Neural cell (in vitro differentiated cells): ENCODE results near the gene ELP5. TPM values are rescaled to one million over a fixed set of nuclear protein-coding genes. Genes with fewer than 3 reads are reported as not detected.

Experiments
- H2AFZ ChIP-seq: fragments of 200-600, 300-800 bp; sonication (generic), shearing (Covaris generic); 2 replicates; pipeline ENCODE4 v1.6.0; 2014; ENCODE audit warnings: low read depth, mild to moderate bottlenecking, antibody characterized with exemption, low read length, moderate library complexity
- H3F3A ChIP-seq: fragments of 200-600 bp; shearing (Covaris generic); 2 replicates; pipeline ENCODE4 v1.6.1; 2016; ENCODE audit warnings: mild to moderate bottlenecking, moderate library complexity, mixed read lengths, antibody characterized with exemption, low read length; ENCODE audit not compliant: insufficient read depth, poor library complexity, severe bottlenecking
- H3K27ac ChIP-seq: fragments of 200-600, 300-800 bp; sonication (generic), shearing (Covaris generic); 2 replicates; pipeline ENCODE4 v1.5.1; 2014; ENCODE audit warnings: mild to moderate bottlenecking, low read length, moderate library complexity
- H3K27me3 ChIP-seq: fragments of 300-800, 200-600 bp; sonication (generic), shearing (Covaris generic); 2 replicates; pipeline ENCODE4 v1.6.0; 2014; ENCODE audit warnings: mild to moderate bottlenecking, low read depth, low read length, moderate library complexity; ENCODE audit not compliant: insufficient read depth
- H3K36me3 ChIP-seq: fragments of 300-800, 200-600 bp; sonication (generic), shearing (Covaris generic); 2 replicates; pipeline ENCODE4 v1.5.1; 2014; ENCODE audit warnings: mild to moderate bottlenecking, antibody characterized with exemption, low read length, moderate library complexity; ENCODE audit not compliant: insufficient read depth
- H3K4me2 ChIP-seq: fragments of 300-800, 200-600 bp; sonication (generic), shearing (Covaris generic); 2 replicates; pipeline ENCODE4 v1.6.0; 2014; ENCODE audit warnings: mild to moderate bottlenecking, low read length
- H3K4me3 ChIP-seq: fragments of 300-800, 200-600 bp; sonication (generic), shearing (Covaris generic); 2 replicates; pipeline ENCODE4 v1.5.1; 2014; ENCODE audit warnings: mild to moderate bottlenecking, low read length, moderate library complexity
- H3K79me2 ChIP-seq: fragments of 200-600 bp; shearing (Covaris generic); replicated peaks from 2 replicates; pipeline ENCODE4 v1.6.0; 2014; ENCODE audit warnings: mild to moderate bottlenecking, low read length, moderate library complexity; ENCODE audit not compliant: insufficient read depth
- H3K9ac ChIP-seq: fragments of 300-800, 200-600 bp; sonication (generic), shearing (Covaris generic); 2 replicates; pipeline ENCODE4 v1.6.1; 2016; ENCODE audit warnings: mild to moderate bottlenecking, low read length, mixed read lengths
- H3K9me2 ChIP-seq: fragments of 200-600 bp; shearing (Covaris generic); 2 replicates; pipeline ENCODE4 v1.6.1; 2016; ENCODE audit warnings: mild to moderate bottlenecking, low read length, mixed read lengths; ENCODE audit not compliant: insufficient read depth
- H3K9me3 ChIP-seq: fragments of 200-600, 300-800 bp; sonication (generic), shearing (Covaris generic); 2 replicates; pipeline ENCODE4 v1.6.1; 2016; ENCODE audit warnings: mild to moderate bottlenecking, mixed run types, low read length, moderate library complexity, mixed read lengths
- H4K20me1 ChIP-seq: fragments of 200-600 bp; shearing (Covaris generic); 2 replicates; pipeline ENCODE4 v1.6.1; 2016; ENCODE audit warnings: mild to moderate bottlenecking, mixed run types; ENCODE audit not compliant: insufficient read depth
- CTCF ChIP-seq: fragments of 450-650 bp; IDR thresholded peaks from 2 replicates; pipeline ENCODE4 v1.5.1; 2014; ENCODE audit warnings: antibody characterized with exemption, mild to moderate bottlenecking, moderate library complexity; ENCODE audit not compliant: poor library complexity, severe bottlenecking
- EP300 ChIP-seq: fragments of 450-650 bp; conservative IDR thresholded peaks from 2 replicates; pipeline ENCODE4 v1.6.1; 2014; ENCODE audit warnings: antibody characterized with exemption, mild to moderate bottlenecking, moderate library complexity; ENCODE audit not compliant: poor library complexity, severe bottlenecking
- EZH2 ChIP-seq: fragments of 200-600, 300-800 bp; shearing (Covaris generic), sonication (generic); IDR thresholded peaks from 2 replicates; pipeline ENCODE4 v1.6.1; 2014; ENCODE audit warnings: antibody characterized with exemption, low read length, borderline replicate concordance, mild to moderate bottlenecking; ENCODE audit not compliant: insufficient read depth, poor library complexity, severe bottlenecking
- MXI1 ChIP-seq: fragments of 450-650 bp; conservative IDR thresholded peaks from 2 replicates; pipeline ENCODE4 v1.6.1; 2014; ENCODE audit warnings: antibody characterized with exemption, mild to moderate bottlenecking; ENCODE audit not compliant: poor library complexity, severe bottlenecking
- POLR2AphosphoS5 ChIP-seq: IDR thresholded peaks from 2 replicates; pipeline ENCODE4 v1.6.1; 2012
- RAD21 ChIP-seq: fragments of 450-650 bp; conservative IDR thresholded peaks from 2 replicates; pipeline ENCODE4 v1.6.1; 2014; ENCODE audit warnings: antibody characterized with exemption, mild to moderate bottlenecking, moderate library complexity
- REST ChIP-seq: IDR thresholded peaks from 2 replicates; pipeline ENCODE4 v1.6.1; 2012; ENCODE audit warnings: borderline replicate concordance
- SMC3 ChIP-seq: fragments of 450-650 bp; conservative IDR thresholded peaks from 2 replicates; pipeline ENCODE4 v1.6.1; 2014; ENCODE audit warnings: antibody characterized with exemption, mild to moderate bottlenecking, moderate library complexity; ENCODE audit not compliant: poor library complexity
- TAF1 ChIP-seq: IDR thresholded peaks from 2 replicates; pipeline ENCODE4 v1.6.1; 2012; ENCODE audit warnings: low read depth
- polyA plus RNA-seq: library from polyadenylated mRNA; depleted of rRNA; stranded (reverse); fragments of >200 nt; gene quantifications from 2 replicates; pipeline ENCODE4 v1.2.3, GENCODE V29; 2014

ELP5 gene
- polyA plus RNA-seq, 1 donor from 2014 or later, result 82.7 TPM

GRCh38 chr17:7239091-7240027 lies 12.7 kb upstream of the ELP5 start, which contains the start of gene PHF23:
Gene PHF23, minus strand, starts transcription at chr17:7239457. Its CDS starts 178 bp downstream, at chr17:7239279.
- H3F3A ChIP-seq, result peaks cover 3% of the 10 kb centered on the region
- TF ChIP-seq TAF1 (peak; percentile 16), EP300 (peak; percentile 52), RAD21 (no peak), SMC3 (peak; percentile 21), POLR2AphosphoS5 (peak; percentile 81), MXI1 (peak; percentile 54)
- no peaks in the 10 kb centered on the region for H3K36me3 ChIP-seq
- H4K20me1 ChIP-seq, result no peaks in the 10 kb centered on the region
- peak within 1 kb of the TSS; percentile 47 for H2AFZ ChIP-seq
- H3K9me2 ChIP-seq, result no peaks in the 10 kb centered on the region
- peak within 1 kb of the TSS; percentile 99 for H3K4me2 ChIP-seq
- H3K4me3 ChIP-seq, result peak within 1 kb of the TSS; percentile 75
- peak within 1 kb of the TSS; percentile 99 for H3K27ac ChIP-seq
- H3K27me3 ChIP-seq, result no peaks in the 10 kb centered on the region
- H3K79me2 ChIP-seq, result peaks cover 68% of the 10 kb centered on the region
- peak within 1 kb of the TSS; percentile 99 for H3K9ac ChIP-seq
- no peaks in the 10 kb centered on the region for H3K9me3 ChIP-seq

GRCh38 chr17:7240375-7240774 lies 11.6 kb upstream of the ELP5 start:
- Histone ChIP-seq H3K27me3 (no peaks in the 10 kb centered on the region), H3F3A (peaks cover 3% of the 10 kb centered on the region), H3K9me3 (no peaks in the 10 kb centered on the region), H2AFZ (no peak overlapping the region), H3K36me3 (no peaks in the 10 kb centered on the region), H3K4me2 (peak overlapping the region; percentile 99), H4K20me1 (no peaks in the 10 kb centered on the region), H3K79me2 (peaks cover 59% of the 10 kb centered on the region), H3K27ac (peak overlapping the region; percentile 99), H3K9me2 (no peaks in the 10 kb centered on the region), H3K9ac (peak overlapping the region; percentile 99), H3K4me3 (peak overlapping the region; percentile 75)
- TF ChIP-seq SMC3, result no peak
- no peak for TF ChIP-seq REST
- TF ChIP-seq MXI1, result no peak
- TF ChIP-seq RAD21, result no peak
- no peak for TF ChIP-seq CTCF
- TF ChIP-seq TAF1, result no peak
- no peak for TF ChIP-seq POLR2AphosphoS5
- TF ChIP-seq EP300, result no peak
- no peak for TF ChIP-seq EZH2
